ENCODE data around the gene ALMS1. TPM values are rescaled to one million over a fixed set of nuclear protein-coding genes. Genes with fewer than 3 reads are reported as not detected.
"Not testable (repeated sequence)": the region's sequence is repeated elsewhere in the genome, so short reads cannot be mapped to it uniquely, and the experiment has no call there.

ALMS1 gene
- total RNA-seq, 1 experiment from 2014 or later: 84.7 TPM

GRCh38 chr2:73532381-73532780 is 146.7 kb downstream of the ALMS1 start:
- H3K27ac ChIP-seq (ENCODE audit: low read length): no peak overlapping the region
- H3K4me3 ChIP-seq (ENCODE audit: low read length): no peak overlapping the region
- no peaks in the 10 kb centered on the region for H3K27me3 ChIP-seq (ENCODE audit: low read length)
- no peak overlapping the region for H3K9ac ChIP-seq (ENCODE audit: low read length)
- H3K79me2 ChIP-seq (ENCODE audit: low read length): peaks cover 13% of the 10 kb centered on the region
- DNase-seq: no peak
- H3K36me3 ChIP-seq (ENCODE audit: insufficient read depth, low read length): peaks cover 65% of the 10 kb centered on the region
- no peak overlapping the region for H3K4me2 ChIP-seq (ENCODE audit: low read depth, low read length, poor library complexity, severe bottlenecking)
- no peaks in the 10 kb centered on the region for H4K20me1 ChIP-seq (ENCODE audit: insufficient read depth, low read depth, low read length)
- H3K9me3 ChIP-seq (ENCODE audit: low read length): peaks cover 14% of the 10 kb centered on the region
- no peak overlapping the region for H2AFZ ChIP-seq (ENCODE audit: low read length)
- H3K4me1 ChIP-seq (ENCODE audit: low read length): no peaks in the 10 kb centered on the region
- no peaks in the 10 kb centered on the region for H3K9me2 ChIP-seq (replicated peaks; ENCODE audit: insufficient read depth, low read length)

GRCh38 chr2:73536133-73536840 is 150.7 kb downstream of the ALMS1 start:
- peaks cover 52% of the 10 kb centered on the region for H3K36me3 ChIP-seq (ENCODE audit: insufficient read depth, low read length)
- no peak for DNase-seq
- H3K4me3 ChIP-seq (ENCODE audit: low read length): no peak overlapping the region
- H3K4me1 ChIP-seq (ENCODE audit: low read length): no peaks in the 10 kb centered on the region
- H3K79me2 ChIP-seq (ENCODE audit: low read length): no peaks in the 10 kb centered on the region
- no peak overlapping the region for H3K4me2 ChIP-seq (ENCODE audit: low read depth, low read length, poor library complexity, severe bottlenecking)
- H4K20me1 ChIP-seq (ENCODE audit: insufficient read depth, low read depth, low read length): no peaks in the 10 kb centered on the region
- no peak overlapping the region for H3K9ac ChIP-seq (ENCODE audit: low read length)
- H3K9me2 ChIP-seq (replicated peaks; ENCODE audit: insufficient read depth, low read length): no peaks in the 10 kb centered on the region
- no peak overlapping the region for H3K27ac ChIP-seq (ENCODE audit: low read length)
- H3K27me3 ChIP-seq (ENCODE audit: low read length): no peaks in the 10 kb centered on the region
- no peak overlapping the region for H2AFZ ChIP-seq (ENCODE audit: low read length)
- peaks cover 8% of the 10 kb centered on the region for H3K9me3 ChIP-seq (ENCODE audit: low read length)

- H3K9me2 ChIP-seq (replicated peaks; ENCODE audit: insufficient read depth, low read length); DNase-seq; H3K79me2 ChIP-seq (ENCODE audit: low read length); H3K4me2 ChIP-seq (ENCODE audit: low read depth, low read length, poor library complexity, severe bottlenecking); H3K27ac ChIP-seq (ENCODE audit: low read length); H3K27me3 ChIP-seq (ENCODE audit: low read length); H4K20me1 ChIP-seq (ENCODE audit: insufficient read depth, low read depth, low read length); H2AFZ ChIP-seq (ENCODE audit: low read length); H3K9me3 ChIP-seq (ENCODE audit: low read length); H3K9ac ChIP-seq (ENCODE audit: low read length); H3K4me3 ChIP-seq (ENCODE audit: low read length): not testable (repeated sequence)
- Histone ChIP-seq H3K4me1 (ENCODE audit: low read length) (peaks cover 16% of the 10 kb centered on the region), H3K36me3 (ENCODE audit: insufficient read depth, low read length) (peaks cover 21% of the 10 kb centered on the region)
Observed at GRCh38 chr2:73560875-73561274, 175.2 kb downstream of the ALMS1 start.

GRCh38 chr2:73561422-73561821 is 175.8 kb downstream of the ALMS1 start:
- H3K9ac ChIP-seq (ENCODE audit: low read length): no peak overlapping the region
- H3K36me3 ChIP-seq (ENCODE audit: insufficient read depth, low read length): peaks cover 18% of the 10 kb centered on the region
- DNase-seq: no peak
- H3K4me3 ChIP-seq (ENCODE audit: low read length): no peak overlapping the region
- H2AFZ ChIP-seq (ENCODE audit: low read length): no peak overlapping the region
- no peaks in the 10 kb centered on the region for H3K9me2 ChIP-seq (replicated peaks; ENCODE audit: insufficient read depth, low read length)
- no peaks in the 10 kb centered on the region for H3K79me2 ChIP-seq (ENCODE audit: low read length)
- H3K4me2 ChIP-seq (ENCODE audit: low read depth, low read length, poor library complexity, severe bottlenecking): no peak overlapping the region
- no peak overlapping the region for H3K27ac ChIP-seq (ENCODE audit: low read length)
- H4K20me1 ChIP-seq (ENCODE audit: insufficient read depth, low read depth, low read length): no peaks in the 10 kb centered on the region
- no peaks in the 10 kb centered on the region for H3K9me3 ChIP-seq (ENCODE audit: low read length)
- peaks cover 16% of the 10 kb centered on the region for H3K4me1 ChIP-seq (ENCODE audit: low read length)
- H3K27me3 ChIP-seq (ENCODE audit: low read length): no peaks in the 10 kb centered on the region

- Histone ChIP-seq H3K9me2 (replicated peaks; ENCODE audit: insufficient read depth, low read length) (no peaks in the 10 kb centered on the region), H3K4me3 (ENCODE audit: low read length) (no peak overlapping the region), H3K27me3 (ENCODE audit: low read length) (no peaks in the 10 kb centered on the region), H3K79me2 (ENCODE audit: low read length) (no peaks in the 10 kb centered on the region), H3K36me3 (ENCODE audit: insufficient read depth, low read length) (peaks cover 5% of the 10 kb centered on the region; the same call in 1 of the 2 replicates), H3K27ac (ENCODE audit: low read length) (no peak overlapping the region), H3K4me1 (ENCODE audit: low read length) (peaks cover 4% of the 10 kb centered on the region), H2AFZ (ENCODE audit: low read length) (no peak overlapping the region), H3K9me3 (ENCODE audit: low read length) (no peaks in the 10 kb centered on the region), H3K9ac (ENCODE audit: low read length) (no peak overlapping the region), H4K20me1 (ENCODE audit: insufficient read depth, low read depth, low read length) (no peaks in the 10 kb centered on the region), H3K4me2 (ENCODE audit: low read depth, low read length, poor library complexity, severe bottlenecking) (no peak overlapping the region)
- DNase-seq: no peak
Observed at GRCh38 chr2:73564986-73565385, 179.3 kb downstream of the ALMS1 start.

- H3K27me3 ChIP-seq (ENCODE audit: low read length): no peaks in the 10 kb centered on the region
- no peaks in the 10 kb centered on the region for H4K20me1 ChIP-seq (ENCODE audit: insufficient read depth, low read depth, low read length)
- no peak overlapping the region for H2AFZ ChIP-seq (ENCODE audit: low read length)
- DNase-seq: no peak
- H3K79me2 ChIP-seq (ENCODE audit: low read length): no peaks in the 10 kb centered on the region
- no peaks in the 10 kb centered on the region for H3K9me2 ChIP-seq (replicated peaks; ENCODE audit: insufficient read depth, low read length)
- H3K27ac ChIP-seq (ENCODE audit: low read length): no peak overlapping the region
- H3K36me3 ChIP-seq (ENCODE audit: insufficient read depth, low read length): no peaks in the 10 kb centered on the region; the same call in 1 of the 2 replicates
- no peak overlapping the region for H3K4me3 ChIP-seq (ENCODE audit: low read length)
- H3K9me3 ChIP-seq (ENCODE audit: low read length): no peaks in the 10 kb centered on the region
- no peak overlapping the region for H3K4me2 ChIP-seq (ENCODE audit: low read depth, low read length, poor library complexity, severe bottlenecking)
- no peaks in the 10 kb centered on the region for H3K4me1 ChIP-seq (ENCODE audit: low read length)
- no peak overlapping the region for H3K9ac ChIP-seq (ENCODE audit: low read length)
Observed at GRCh38 chr2:73566288-73566878, 180.7 kb downstream of the ALMS1 start.

GRCh38 chr2:73575261-73575660 is 189.6 kb downstream of the ALMS1 start:
- Histone ChIP-seq H4K20me1 (ENCODE audit: insufficient read depth, low read depth, low read length) (no peaks in the 10 kb centered on the region), H3K9me2 (replicated peaks; ENCODE audit: insufficient read depth, low read length) (no peaks in the 10 kb centered on the region), H2AFZ (ENCODE audit: low read length) (no peak overlapping the region), H3K4me3 (ENCODE audit: low read length) (no peak overlapping the region), H3K27me3 (ENCODE audit: low read length) (no peaks in the 10 kb centered on the region), H3K79me2 (ENCODE audit: low read length) (peaks cover 14% of the 10 kb centered on the region; the same call in 1 of the 2 replicates), H3K27ac (ENCODE audit: low read length) (no peak overlapping the region), H3K4me1 (ENCODE audit: low read length) (peaks cover 11% of the 10 kb centered on the region), H3K36me3 (ENCODE audit: insufficient read depth, low read length) (peaks cover 19% of the 10 kb centered on the region), H3K9ac (ENCODE audit: low read length) (no peak overlapping the region), H3K4me2 (ENCODE audit: low read depth, low read length, poor library complexity, severe bottlenecking) (peak overlapping the region; percentile 7), H3K9me3 (ENCODE audit: low read length) (peaks cover 10% of the 10 kb centered on the region; the same call in 1 of the 2 replicates)
- DNase-seq: no peak

GRCh38 chr2:73582364-73582763 is 196.7 kb downstream of the ALMS1 start:
- Histone ChIP-seq H3K27ac (ENCODE audit: low read length) (no peak overlapping the region), H3K36me3 (ENCODE audit: insufficient read depth, low read length) (peaks cover 23% of the 10 kb centered on the region), H3K4me1 (ENCODE audit: low read length) (no peaks in the 10 kb centered on the region), H2AFZ (ENCODE audit: low read length) (no peak overlapping the region), H3K4me2 (ENCODE audit: low read depth, low read length, poor library complexity, severe bottlenecking) (no peak overlapping the region), H4K20me1 (ENCODE audit: insufficient read depth, low read depth, low read length) (no peaks in the 10 kb centered on the region), H3K4me3 (ENCODE audit: low read length) (no peak overlapping the region), H3K9ac (ENCODE audit: low read length) (no peak overlapping the region), H3K9me2 (replicated peaks; ENCODE audit: insufficient read depth, low read length) (no peaks in the 10 kb centered on the region), H3K9me3 (ENCODE audit: low read length) (peaks cover 16% of the 10 kb centered on the region; the same call in 1 of the 2 replicates), H3K27me3 (ENCODE audit: low read length) (no peaks in the 10 kb centered on the region), H3K79me2 (ENCODE audit: low read length) (peaks cover 49% of the 10 kb centered on the region)
- no peak for DNase-seq
